GM13976 (cell line): Measurements from ENCODE around the gene NCAN.

Experiments used
- DNase-seq: peaks from one replicate; pipeline ENCODE4 v3.0.0; 2012; ENCODE audit warnings: low spot score
- CTCF ChIP-seq: IDR thresholded peaks from 2 replicates; pipeline ENCODE4 v1.5.1; 2012; ENCODE audit warnings: borderline replicate concordance, mild to moderate bottlenecking; ENCODE audit not compliant: insufficient read depth; ENCODE audit errors: extremely low read depth, missing control alignments, control extremely low read depth
- in situ Hi-C: fragments of 300-500 bp; cut with MboI; formaldehyde crosslinking; loops from one replicate; pipeline ENCODE4 v1.12.0; 2022; ENCODE audit warnings: low sequenced_read_pairs, mixed read lengths, inconsistent platforms; ENCODE audit not compliant: unreplicated experiment

Gene NCAN

GRCh38 chr19:19232261-19232721 lies 20.5 kb downstream of the NCAN start:
- no peak for DNase-seq
- no peak for TF ChIP-seq CTCF
- in situ Hi-C loops: no loop called here

- no peak for TF ChIP-seq CTCF
- in situ Hi-C loops: no loop called here
- no peak for DNase-seq
Measured at GRCh38 chr19:19234220-19234816, 22.6 kb downstream of the NCAN start.

GRCh38 chr19:19236173-19236572 lies 24.4 kb downstream of the NCAN start:
- no peak for DNase-seq
- TF ChIP-seq CTCF: no peak
- in situ Hi-C loops: no loop called here

GRCh38 chr19:19238126-19238894 lies 26.6 kb downstream of the NCAN start:
- in situ Hi-C loops: no loop called here
- TF ChIP-seq CTCF: no peak
- DNase-seq: no peak

- DNase-seq: no peak
- TF ChIP-seq CTCF: no peak
- in situ Hi-C loops: no loop called here
Measured at GRCh38 chr19:19239675-19240074, 27.9 kb downstream of the NCAN start.

GRCh38 chr19:19240476-19240875 lies 28.7 kb downstream of the NCAN start:
- no peak for DNase-seq
- TF ChIP-seq CTCF: no peak
- in situ Hi-C loops: no loop called here
